Tibial nerve (tissue), 3 donors: ENCODE measurements around the gene GPR146.
A peak's percentile ranks its signal among the peaks of the same experiment; 100 is the strongest.

Experiments used
- POLR2A ChIP-seq, 2 donors: fragments of 450-650 bp; IDR thresholded peaks; one replicate each; pipeline ENCODE4 v1.6.1; 2017; ENCODE audit warnings: antibody characterized with exemption in 2 of 2, mild to moderate bottlenecking in 2 of 2, moderate library complexity in 2 of 2
- TF ChIP-seq, protein P1 (sequence below), 5 experiments: fragments of 200-600 bp in 3 of 5; fragments of 450-650 bp in 2 of 5; sonication (generic) in 3 of 5; IDR thresholded peaks; one replicate each; pipeline ENCODE4 v1.5.1; 2016 to 2019; ENCODE audit warnings: antibody characterized with exemption in 5 of 5, mild to moderate bottlenecking in 3 of 5, moderate library complexity in 2 of 5

GRCh38 chr7:1065585-1066241 lies 21.4 kb downstream of the GPR146 start:
- no peak for TF ChIP-seq POLR2A (IDR thresholded peaks at IDR 0.05)
- TF ChIP-seq, protein P1, sequence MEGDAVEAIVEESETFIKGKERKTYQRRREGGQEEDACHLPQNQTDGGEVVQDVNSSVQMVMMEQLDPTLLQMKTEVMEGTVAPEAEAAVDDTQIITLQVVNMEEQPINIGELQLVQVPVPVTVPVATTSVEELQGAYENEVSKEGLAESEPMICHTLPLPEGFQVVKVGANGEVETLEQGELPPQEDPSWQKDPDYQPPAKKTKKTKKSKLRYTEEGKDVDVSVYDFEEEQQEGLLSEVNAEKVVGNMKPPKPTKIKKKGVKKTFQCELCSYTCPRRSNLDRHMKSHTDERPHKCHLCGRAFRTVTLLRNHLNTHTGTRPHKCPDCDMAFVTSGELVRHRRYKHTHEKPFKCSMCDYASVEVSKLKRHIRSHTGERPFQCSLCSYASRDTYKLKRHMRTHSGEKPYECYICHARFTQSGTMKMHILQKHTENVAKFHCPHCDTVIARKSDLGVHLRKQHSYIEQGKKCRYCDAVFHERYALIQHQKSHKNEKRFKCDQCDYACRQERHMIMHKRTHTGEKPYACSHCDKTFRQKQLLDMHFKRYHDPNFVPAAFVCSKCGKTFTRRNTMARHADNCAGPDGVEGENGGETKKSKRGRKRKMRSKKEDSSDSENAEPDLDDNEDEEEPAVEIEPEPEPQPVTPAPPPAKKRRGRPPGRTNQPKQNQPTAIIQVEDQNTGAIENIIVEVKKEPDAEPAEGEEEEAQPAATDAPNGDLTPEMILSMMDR (IDR thresholded peaks at IDR 0.05) = peak; percentile 94 to 99 (median 97)
